ENCODE results near the gene ARMH3. TPM values are rescaled to one million over a fixed set of nuclear protein-coding genes. Genes with fewer than 3 reads are reported as not detected.

The ARMH3 gene
- total and polyA plus RNA-seq, 2 experiments from 2014 or later = 8.7 to 11.1 TPM

DNA sequence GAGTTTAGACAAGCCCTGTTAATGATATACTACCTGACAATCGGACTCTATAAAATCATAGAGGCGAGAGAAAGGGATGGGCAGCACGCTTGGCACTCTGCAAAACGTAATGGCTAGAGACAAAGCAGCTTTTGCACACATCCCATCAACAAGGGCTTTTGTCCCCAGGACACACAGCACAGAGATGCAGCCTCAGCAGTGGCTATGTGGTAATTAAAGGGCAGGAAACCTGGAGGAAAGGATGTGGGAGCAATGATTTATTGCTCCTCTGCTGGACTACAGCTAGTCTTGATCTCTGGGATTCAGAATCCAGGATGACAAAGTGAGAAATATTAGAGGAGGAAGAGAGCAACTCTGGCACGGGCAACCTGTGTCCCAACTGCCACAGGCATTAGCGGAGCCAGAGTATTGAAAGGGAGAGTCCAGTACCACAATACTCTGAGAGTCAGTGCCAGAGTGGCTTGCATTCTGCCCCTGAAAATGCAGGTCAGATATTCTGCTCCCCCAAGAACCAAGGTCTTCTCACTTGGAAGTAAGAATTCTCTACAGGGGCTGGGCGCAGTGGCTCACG lies 96.5 kb downstream of the ARMH3 start:
- Mint-ChIP-seq H3K27me3 (ENCODE audit: insufficient read depth, low read depth, poor library complexity) (peaks cover 2% of the 10 kb centered on the region), H3K36me3 (ENCODE audit: low read depth) (peaks cover 4% of the 10 kb centered on the region; the same call in 2 of the 3 replicates), H3K4me3 (no peak overlapping the region), H3K4me1 (no peaks in the 10 kb centered on the region; the same call in 2 of the 3 replicates), H3K9me3 (no peaks in the 10 kb centered on the region), H3K27ac (no peak overlapping the region; the same call in 1 of the 2 replicates)
- no peak overlapping the region for H3K27ac ChIP-seq (ENCODE audit: low read depth)
- no peaks in the 10 kb centered on the region for H3K36me3 ChIP-seq (ENCODE audit: insufficient read depth)
- H3K27me3 ChIP-seq (ENCODE audit: insufficient read depth) = no peaks in the 10 kb centered on the region
- H3K79me2 ChIP-seq (replicated peaks; ENCODE audit: insufficient read depth) = no peaks in the 10 kb centered on the region
- no peak; the same call in 2 of the 3 replicates for ATAC-seq
- no peaks in the 10 kb centered on the region for H3K9me2 ChIP-seq (ENCODE audit: insufficient read depth)
- 0 out of 2 replicates have a peak, but pooled peaks cover 3% of the 10 kb centered on the region for H4K20me1 ChIP-seq (replicated peaks; ENCODE audit: insufficient read depth)
- DNase-seq (ENCODE audit: low spot score) = no peak
- TF ChIP-seq, protein P1, sequence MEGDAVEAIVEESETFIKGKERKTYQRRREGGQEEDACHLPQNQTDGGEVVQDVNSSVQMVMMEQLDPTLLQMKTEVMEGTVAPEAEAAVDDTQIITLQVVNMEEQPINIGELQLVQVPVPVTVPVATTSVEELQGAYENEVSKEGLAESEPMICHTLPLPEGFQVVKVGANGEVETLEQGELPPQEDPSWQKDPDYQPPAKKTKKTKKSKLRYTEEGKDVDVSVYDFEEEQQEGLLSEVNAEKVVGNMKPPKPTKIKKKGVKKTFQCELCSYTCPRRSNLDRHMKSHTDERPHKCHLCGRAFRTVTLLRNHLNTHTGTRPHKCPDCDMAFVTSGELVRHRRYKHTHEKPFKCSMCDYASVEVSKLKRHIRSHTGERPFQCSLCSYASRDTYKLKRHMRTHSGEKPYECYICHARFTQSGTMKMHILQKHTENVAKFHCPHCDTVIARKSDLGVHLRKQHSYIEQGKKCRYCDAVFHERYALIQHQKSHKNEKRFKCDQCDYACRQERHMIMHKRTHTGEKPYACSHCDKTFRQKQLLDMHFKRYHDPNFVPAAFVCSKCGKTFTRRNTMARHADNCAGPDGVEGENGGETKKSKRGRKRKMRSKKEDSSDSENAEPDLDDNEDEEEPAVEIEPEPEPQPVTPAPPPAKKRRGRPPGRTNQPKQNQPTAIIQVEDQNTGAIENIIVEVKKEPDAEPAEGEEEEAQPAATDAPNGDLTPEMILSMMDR (conservative IDR thresholded peaks at IDR 0.05; ENCODE audit: low read depth in 2 of 2) = no peak
- no peak for TF ChIP-seq NANOG (IDR thresholded peaks at IDR 0.05; ENCODE audit: borderline replicate concordance)
- no peak for TF ChIP-seq ZNF331 (CRISPR knock-in tag; IDR thresholded peaks at IDR 0.05; ENCODE audit: low read depth)
- TF ChIP-seq EZH2phosphoT487 (IDR thresholded peaks at IDR 0.05; ENCODE audit: unreplicated experiment) = no peak
- TF ChIP-seq EZH2 (IDR thresholded peaks at IDR 0.05; ENCODE audit: low read depth, unreplicated experiment) = no peak
- TF ChIP-seq POLR2AphosphoS5 (IDR thresholded peaks at IDR 0.05; ENCODE audit: low read depth) = no peak
- no peak for TF ChIP-seq ZNF114 (CRISPR knock-in tag; IDR thresholded peaks at IDR 0.05)
- no peak for TF ChIP-seq CREB1 (CRISPR knock-in tag; IDR thresholded peaks at IDR 0.05; ENCODE audit: low read depth)
- TF ChIP-seq, protein P2, sequence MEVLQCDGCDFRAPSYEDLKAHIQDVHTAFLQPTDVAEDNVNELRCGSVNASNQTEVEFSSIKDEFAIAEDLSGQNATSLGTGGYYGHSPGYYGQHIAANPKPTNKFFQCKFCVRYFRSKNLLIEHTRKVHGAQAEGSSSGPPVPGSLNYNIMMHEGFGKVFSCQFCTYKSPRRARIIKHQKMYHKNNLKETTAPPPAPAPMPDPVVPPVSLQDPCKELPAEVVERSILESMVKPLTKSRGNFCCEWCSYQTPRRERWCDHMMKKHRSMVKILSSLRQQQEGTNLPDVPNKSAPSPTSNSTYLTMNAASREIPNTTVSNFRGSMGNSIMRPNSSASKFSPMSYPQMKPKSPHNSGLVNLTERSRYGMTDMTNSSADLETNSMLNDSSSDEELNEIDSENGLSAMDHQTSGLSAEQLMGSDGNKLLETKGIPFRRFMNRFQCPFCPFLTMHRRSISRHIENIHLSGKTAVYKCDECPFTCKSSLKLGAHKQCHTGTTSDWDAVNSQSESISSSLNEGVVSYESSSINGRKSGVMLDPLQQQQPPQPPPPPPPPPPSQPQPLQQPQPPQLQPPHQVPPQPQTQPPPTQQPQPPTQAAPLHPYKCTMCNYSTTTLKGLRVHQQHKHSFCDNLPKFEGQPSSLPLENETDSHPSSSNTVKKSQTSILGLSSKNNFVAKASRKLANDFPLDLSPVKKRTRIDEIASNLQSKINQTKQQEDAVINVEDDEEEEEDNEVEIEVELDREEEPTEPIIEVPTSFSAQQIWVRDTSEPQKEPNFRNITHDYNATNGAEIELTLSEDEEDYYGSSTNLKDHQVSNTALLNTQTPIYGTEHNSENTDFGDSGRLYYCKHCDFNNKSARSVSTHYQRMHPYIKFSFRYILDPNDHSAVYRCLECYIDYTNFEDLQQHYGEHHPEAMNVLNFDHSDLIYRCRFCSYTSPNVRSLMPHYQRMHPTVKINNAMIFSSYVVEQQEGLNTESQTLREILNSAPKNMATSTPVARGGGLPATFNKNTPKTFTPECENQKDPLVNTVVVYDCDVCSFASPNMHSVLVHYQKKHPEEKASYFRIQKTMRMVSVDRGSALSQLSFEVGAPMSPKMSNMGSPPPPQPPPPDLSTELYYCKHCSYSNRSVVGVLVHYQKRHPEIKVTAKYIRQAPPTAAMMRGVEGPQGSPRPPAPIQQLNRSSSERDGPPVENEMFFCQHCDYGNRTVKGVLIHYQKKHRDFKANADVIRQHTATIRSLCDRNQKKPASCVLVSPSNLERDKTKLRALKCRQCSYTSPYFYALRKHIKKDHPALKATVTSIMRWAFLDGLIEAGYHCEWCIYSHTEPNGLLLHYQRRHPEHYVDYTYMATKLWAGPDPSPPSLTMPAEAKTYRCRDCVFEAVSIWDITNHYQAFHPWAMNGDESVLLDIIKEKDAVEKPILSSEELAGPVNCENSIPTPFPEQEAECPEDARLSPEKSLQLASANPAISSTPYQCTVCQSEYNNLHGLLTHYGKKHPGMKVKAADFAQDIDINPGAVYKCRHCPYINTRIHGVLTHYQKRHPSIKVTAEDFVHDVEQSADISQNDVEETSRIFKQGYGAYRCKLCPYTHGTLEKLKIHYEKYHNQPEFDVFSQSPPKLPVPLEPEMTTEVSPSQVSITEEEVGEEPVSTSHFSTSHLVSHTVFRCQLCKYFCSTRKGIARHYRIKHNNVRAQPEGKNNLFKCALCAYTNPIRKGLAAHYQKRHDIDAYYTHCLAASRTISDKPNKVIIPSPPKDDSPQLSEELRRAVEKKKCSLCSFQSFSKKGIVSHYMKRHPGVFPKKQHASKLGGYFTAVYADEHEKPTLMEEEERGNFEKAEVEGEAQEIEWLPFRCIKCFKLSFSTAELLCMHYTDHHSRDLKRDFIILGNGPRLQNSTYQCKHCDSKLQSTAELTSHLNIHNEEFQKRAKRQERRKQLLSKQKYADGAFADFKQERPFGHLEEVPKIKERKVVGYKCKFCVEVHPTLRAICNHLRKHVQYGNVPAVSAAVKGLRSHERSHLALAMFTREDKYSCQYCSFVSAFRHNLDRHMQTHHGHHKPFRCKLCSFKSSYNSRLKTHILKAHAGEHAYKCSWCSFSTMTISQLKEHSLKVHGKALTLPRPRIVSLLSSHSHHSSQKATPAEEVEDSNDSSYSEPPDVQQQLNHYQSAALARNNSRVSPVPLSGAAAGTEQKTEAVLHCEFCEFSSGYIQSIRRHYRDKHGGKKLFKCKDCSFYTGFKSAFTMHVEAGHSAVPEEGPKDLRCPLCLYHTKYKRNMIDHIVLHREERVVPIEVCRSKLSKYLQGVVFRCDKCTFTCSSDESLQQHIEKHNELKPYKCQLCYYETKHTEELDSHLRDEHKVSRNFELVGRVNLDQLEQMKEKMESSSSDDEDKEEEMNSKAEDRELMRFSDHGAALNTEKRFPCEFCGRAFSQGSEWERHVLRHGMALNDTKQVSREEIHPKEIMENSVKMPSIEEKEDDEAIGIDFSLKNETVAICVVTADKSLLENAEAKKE (CRISPR knock-in tag; IDR thresholded peaks at IDR 0.05) = no peak
- no peak for TF ChIP-seq STAT1 (IDR thresholded peaks at IDR 0.05; ENCODE audit: unreplicated experiment)
- TF ChIP-seq, protein P3, sequence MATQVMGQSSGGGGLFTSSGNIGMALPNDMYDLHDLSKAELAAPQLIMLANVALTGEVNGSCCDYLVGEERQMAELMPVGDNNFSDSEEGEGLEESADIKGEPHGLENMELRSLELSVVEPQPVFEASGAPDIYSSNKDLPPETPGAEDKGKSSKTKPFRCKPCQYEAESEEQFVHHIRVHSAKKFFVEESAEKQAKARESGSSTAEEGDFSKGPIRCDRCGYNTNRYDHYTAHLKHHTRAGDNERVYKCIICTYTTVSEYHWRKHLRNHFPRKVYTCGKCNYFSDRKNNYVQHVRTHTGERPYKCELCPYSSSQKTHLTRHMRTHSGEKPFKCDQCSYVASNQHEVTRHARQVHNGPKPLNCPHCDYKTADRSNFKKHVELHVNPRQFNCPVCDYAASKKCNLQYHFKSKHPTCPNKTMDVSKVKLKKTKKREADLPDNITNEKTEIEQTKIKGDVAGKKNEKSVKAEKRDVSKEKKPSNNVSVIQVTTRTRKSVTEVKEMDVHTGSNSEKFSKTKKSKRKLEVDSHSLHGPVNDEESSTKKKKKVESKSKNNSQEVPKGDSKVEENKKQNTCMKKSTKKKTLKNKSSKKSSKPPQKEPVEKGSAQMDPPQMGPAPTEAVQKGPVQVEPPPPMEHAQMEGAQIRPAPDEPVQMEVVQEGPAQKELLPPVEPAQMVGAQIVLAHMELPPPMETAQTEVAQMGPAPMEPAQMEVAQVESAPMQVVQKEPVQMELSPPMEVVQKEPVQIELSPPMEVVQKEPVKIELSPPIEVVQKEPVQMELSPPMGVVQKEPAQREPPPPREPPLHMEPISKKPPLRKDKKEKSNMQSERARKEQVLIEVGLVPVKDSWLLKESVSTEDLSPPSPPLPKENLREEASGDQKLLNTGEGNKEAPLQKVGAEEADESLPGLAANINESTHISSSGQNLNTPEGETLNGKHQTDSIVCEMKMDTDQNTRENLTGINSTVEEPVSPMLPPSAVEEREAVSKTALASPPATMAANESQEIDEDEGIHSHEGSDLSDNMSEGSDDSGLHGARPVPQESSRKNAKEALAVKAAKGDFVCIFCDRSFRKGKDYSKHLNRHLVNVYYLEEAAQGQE (IDR thresholded peaks at IDR 0.05; ENCODE audit: unreplicated experiment) = no peak
- no peak overlapping the region for H2AFZ ChIP-seq
- no peaks in the 10 kb centered on the region for H3K4me1 ChIP-seq (ENCODE audit: insufficient read depth)
- H3K4me2 ChIP-seq = no peak overlapping the region
- no peak overlapping the region for H3K4me3 ChIP-seq
- H3F3A ChIP-seq (replicated peaks; ENCODE audit: low read depth) = no peaks in the 10 kb centered on the region
